Neuronal stem cell (in vitro differentiated cells): ENCODE data around the gene MAPKAP1. TPM values are rescaled to one million over a fixed set of nuclear protein-coding genes. Genes with fewer than 3 reads are reported as not detected.

Experiments
- DNase-seq: peaks from one replicate; pipeline ENCODE4 v3.0.0-alpha.2; 2013; ENCODE audit warnings: low spot score
- H2AFZ ChIP-seq: one replicate; pipeline ENCODE4 v1.6.1; 2013; ENCODE audit warnings: mild to moderate bottlenecking, low read length, inconsistent platforms
- H2AK5ac ChIP-seq: 2 replicates; pipeline ENCODE4 v1.6.1; 2013; ENCODE audit warnings: low read depth, mild to moderate bottlenecking, inconsistent platforms, low read length, moderate library complexity, mixed read lengths
- H2BK120ac ChIP-seq: 2 replicates; pipeline ENCODE4 v1.6.1; 2013; ENCODE audit warnings: low read depth, mild to moderate bottlenecking, inconsistent platforms, low read length, moderate library complexity, mixed read lengths
- H2BK12ac ChIP-seq: one replicate; pipeline ENCODE4 v1.6.1; 2013; ENCODE audit warnings: low read length, inconsistent platforms
- H2BK15ac ChIP-seq: 2 replicates; pipeline ENCODE4 v1.6.1; 2013; ENCODE audit warnings: mild to moderate bottlenecking, low read length, inconsistent platforms, mixed read lengths
- H2BK5ac ChIP-seq: one replicate; pipeline ENCODE4 v1.6.1; 2013; ENCODE audit warnings: inconsistent platforms, mild to moderate bottlenecking, low read length, moderate library complexity
- H3K14ac ChIP-seq: one replicate; pipeline ENCODE4 v1.6.1; 2013; ENCODE audit warnings: low read length, inconsistent platforms
- H3K18ac ChIP-seq: 2 replicates; pipeline ENCODE4 v1.6.1; 2013; ENCODE audit warnings: low read length, inconsistent platforms
- H3K23ac ChIP-seq: 2 replicates; pipeline ENCODE4 v1.6.1; 2013; ENCODE audit warnings: low read depth, mild to moderate bottlenecking, mixed read lengths, low read length, inconsistent platforms; ENCODE audit not compliant: poor library complexity
- H3K27ac ChIP-seq: replicated peaks from 3 replicates; pipeline ENCODE4 v1.5.1; 2013; ENCODE audit warnings: low read length, inconsistent platforms
- H3K27me3 ChIP-seq, 3 experiments: 2 replicates each; pipeline ENCODE4 v1.6.1; 2013; ENCODE audit warnings: low read length in 3 of 3, mild to moderate bottlenecking in 2 of 3, inconsistent platforms in 1 of 3, low read depth in 1 of 3, mixed read lengths in 1 of 3, moderate library complexity in 1 of 3; ENCODE audit not compliant: control insufficient read depth in 3 of 3, insufficient read depth in 3 of 3
- H3K36me3 ChIP-seq, 2 donors: replicated peaks in 1 of 2; 2 replicates each; pipeline ENCODE4 v1.6.1; 2013; ENCODE audit warnings: low read length in 2 of 2; ENCODE audit not compliant: control insufficient read depth in 2 of 2, insufficient read depth in 2 of 2
- H3K4ac ChIP-seq: 2 replicates; pipeline ENCODE4 v1.6.1; 2013; ENCODE audit warnings: inconsistent platforms, mild to moderate bottlenecking, low read length, moderate library complexity
- H3K4me1 ChIP-seq, 2 donors: 1 replicate in 1 of 2; 2 replicates in 1 of 2; pipeline ENCODE4 v1.6.1; 2013; ENCODE audit warnings: low read length in 2 of 2, low read depth in 1 of 2; ENCODE audit not compliant: control insufficient read depth in 2 of 2, insufficient read depth in 1 of 2
- H3K4me2 ChIP-seq: one replicate; pipeline ENCODE4 v1.6.1; 2013; ENCODE audit warnings: mild to moderate bottlenecking, low read length, inconsistent platforms; ENCODE audit not compliant: insufficient read depth, poor library complexity, severe bottlenecking
- H3K4me3 ChIP-seq, 2 donors: 2 replicates each; pipeline ENCODE4 v1.5.1; 2013; ENCODE audit warnings: low read length in 2 of 2, mild to moderate bottlenecking in 2 of 2, inconsistent platforms in 1 of 2, moderate library complexity in 1 of 2
- H3K79me1 ChIP-seq: one replicate; pipeline ENCODE4 v1.6.1; 2013; ENCODE audit warnings: low read depth, mild to moderate bottlenecking, inconsistent platforms, low read length, moderate library complexity
- H3K9ac ChIP-seq: one replicate; pipeline ENCODE4 v1.6.1; 2013; ENCODE audit warnings: mild to moderate bottlenecking, low read depth, low read length, inconsistent platforms; ENCODE audit not compliant: poor library complexity
- H3K9me3 ChIP-seq, 2 donors: replicated peaks in 1 of 2; 2 replicates each; pipeline versions ENCODE3 to v1.6.1; 2013; ENCODE audit warnings: low read length in 2 of 2, mild to moderate bottlenecking in 2 of 2, inconsistent platforms in 1 of 2, low read depth in 1 of 2, mixed read lengths in 1 of 2, moderate library complexity in 1 of 2; ENCODE audit not compliant: control insufficient read depth in 2 of 2, insufficient read depth in 1 of 2
- H4K8ac ChIP-seq: one replicate; pipeline ENCODE4 v1.6.1; 2013; ENCODE audit warnings: low read depth, mild to moderate bottlenecking, inconsistent platforms, low read length, moderate library complexity
- H4K91ac ChIP-seq: one replicate; pipeline ENCODE4 v1.6.1; 2013; ENCODE audit warnings: low read length, low read depth, mild to moderate bottlenecking, inconsistent platforms; ENCODE audit not compliant: poor library complexity
- WGBS, 2 donors: extraction: QIAGEN DNeasy Blood & Tissue Kit; methylation state at CpG; one replicate each; pipeline ENCODE4 v1.1.7; 2013; ENCODE audit warnings: missing lambda C conversion rate in 2 of 2, mixed read lengths in 1 of 2; ENCODE audit not compliant: insufficient read length in 2 of 2, insufficient replicate concordance in 1 of 2; ENCODE audit errors: extremely low coverage in 2 of 2; 5-methylcytosine and 5-hydroxymethylcytosine counted together
- small RNA-seq: library from polyadenylated mRNA; stranded (forward); fragments of <200 nt; extraction: miRNeasy Mini kit (QIAGEN cat#:217004); gene quantifications from one replicate; pipeline ENCODE3, GENCODE V24; 2013; ENCODE audit not compliant: insufficient read depth

MAPKAP1 gene

GRCh38 chr9:125391704-125392103, 315.3 kb downstream of the MAPKAP1 start:
- Histone ChIP-seq H4K91ac (no peak overlapping the region), H2AFZ (peak overlapping the region; percentile 33), H3K14ac (no peak overlapping the region), H3K27me3 (no peaks in the 10 kb centered on the region), H3K36me3 (no peaks in the 10 kb centered on the region), H2BK15ac (no peak overlapping the region), H2AK5ac (no peak overlapping the region), H3K18ac (no peak overlapping the region), H3K27ac (no peak overlapping the region), H4K8ac (no peak overlapping the region), H3K4me3 (no peak overlapping the region), H3K4ac (no peak overlapping the region), H2BK120ac (no peak overlapping the region), H3K4me1 (peaks cover 8 to 11% of the 10 kb centered on the region in 2 donors), H3K23ac (no peak overlapping the region), H3K4me2 (no peak overlapping the region), H3K9me3 (peaks cover 0 to 2% of the 10 kb centered on the region in 2 donors), H2BK12ac (no peak overlapping the region), H3K79me1 (no peaks in the 10 kb centered on the region), H2BK5ac (no peak overlapping the region), H3K9ac (no peak overlapping the region)
- no CpG with 5 or more reads among the region's 6 CpGs for WGBS, 2 donors
- no peak for DNase-seq

GRCh38 chr9:125388978-125389377, 318.0 kb downstream of the MAPKAP1 start:
- H3K4me1 ChIP-seq, result peaks cover 8 to 11% of the 10 kb centered on the region in 2 donors
- no peak overlapping the region for H3K14ac ChIP-seq
- no peak overlapping the region for H3K4me2 ChIP-seq

GRCh38 chr9:125387861-125388524, 319.0 kb downstream of the MAPKAP1 start:
- Histone ChIP-seq H3K18ac (peak overlapping the region; percentile 19), H3K4me1 (peaks cover 8 to 11% of the 10 kb centered on the region in 2 donors), H4K8ac (no peak overlapping the region), H3K4ac (no peak overlapping the region), H2BK15ac (no peak overlapping the region), H2AK5ac (no peak overlapping the region), H3K79me1 (no peaks in the 10 kb centered on the region), H3K36me3 (no peaks in the 10 kb centered on the region), H3K9ac (no peak overlapping the region), H4K91ac (no peak overlapping the region), H3K14ac (no peak overlapping the region), H3K27me3 (no peaks in the 10 kb centered on the region), H2BK12ac (no peak overlapping the region), H3K4me2 (no peak overlapping the region), H2AFZ (peak overlapping the region; percentile 67), H2BK120ac (no peak overlapping the region), H3K4me3 (no peak overlapping the region), H2BK5ac (peak overlapping the region; percentile 54), H3K9me3 (peaks cover 0 to 2% of the 10 kb centered on the region in 2 donors), H3K23ac (no peak overlapping the region), H3K27ac (no peak overlapping the region)
- no CpG with 5 or more reads among the region's 14 CpGs for WGBS, 2 donors
- DNase-seq, result no peak

More at GRCh38 chr9:125388978-125389377, 318.0 kb downstream of the MAPKAP1 start:
- Histone ChIP-seq H3K27me3 (no peaks in the 10 kb centered on the region), H3K23ac (no peak overlapping the region), H3K9me3 (peaks cover 0 to 2% of the 10 kb centered on the region in 2 donors), H3K4ac (no peak overlapping the region), H3K27ac (no peak overlapping the region), H2BK12ac (no peak overlapping the region), H3K36me3 (no peaks in the 10 kb centered on the region), H3K79me1 (no peaks in the 10 kb centered on the region), H4K91ac (no peak overlapping the region), H2BK120ac (no peak overlapping the region), H3K18ac (peak overlapping the region; percentile 80), H4K8ac (no peak overlapping the region), H3K9ac (no peak overlapping the region), H2BK15ac (peak overlapping the region; percentile 21), H2BK5ac (peak overlapping the region; percentile 54), H2AFZ (peak overlapping the region; percentile 48), H3K4me3 (no peak overlapping the region), H2AK5ac (peak overlapping the region; percentile 79)
- no CpG with 5 or more reads among the region's 6 CpGs for WGBS, 2 donors
- DNase-seq, result no peak

Small RNA genes lying within 50 kb of the gene (small RNA-seq; reads per million reads assigned to genes)
- gene RF00017, result not detected
